ENCODE data around the gene GALNT1. TPM values are rescaled to one million over a fixed set of nuclear protein-coding genes. Genes with fewer than 3 reads are reported as not detected.

GALNT1 gene
- total and polyA plus RNA-seq, 10 of the 15 experiments (the other 5 are each of a cell fraction or from before 2014, with no cell fraction given) = 8.0 to 53.7 (median 29.9) TPM

- H3K4me3 ChIP-seq = no peak overlapping the region
- no peak for FAIRE-seq
- H3K4me1 ChIP-seq (ENCODE audit: control insufficient read depth, insufficient read depth, low read length) = no peaks in the 10 kb centered on the region
- TF ChIP-seq ZNF592 (IDR thresholded peaks at IDR 0.05) (no peak), CREM (IDR thresholded peaks at IDR 0.05; ENCODE audit: low read depth) (no peak)
- H3K4me2 ChIP-seq (ENCODE audit: control insufficient read depth, insufficient read depth) = no peak overlapping the region
- H3K9me3 ChIP-seq (replicated peaks; ENCODE audit: control insufficient read depth, insufficient read depth, low read length) = no peaks in the 10 kb centered on the region; the same call in 1 of the 3 replicates
- no peak overlapping the region for H3K27ac ChIP-seq (ENCODE audit: control insufficient read depth, insufficient read depth)
- ChIA-PET RAD21 (ENCODE audit: unreplicated experiment) (no interaction called here), POLR2A (no interaction called here), SMC1A (ENCODE audit: uncharacterized antibody, unreplicated experiment) (no interaction called here), CTCF (no interaction called here)
- no peak overlapping the region for H2AFZ ChIP-seq (ENCODE audit: control insufficient read depth, low read depth, low read length)
- no peak overlapping the region for H3K9ac ChIP-seq (ENCODE audit: control insufficient read depth, insufficient read depth, low read length)
- DNase-seq (ENCODE audit: low read depth, low spot score) = no peak
- BruUV-seq (replicated peaks) = no TSS peak
- ATAC-seq = no peak
- no peaks in the 10 kb centered on the region for H3K27me3 ChIP-seq (replicated peaks in 1 of 2; ENCODE audit: control insufficient read depth in 2 of 2, insufficient read depth in 2 of 2, low read length in 1 of 2)
- intact Hi-C loops (cut with micrococcal nuclease; ENCODE audit: unreplicated experiment) = no loop called here
- H3K36me3 ChIP-seq (ENCODE audit: control insufficient read depth in 2 of 2, insufficient read depth in 2 of 2, low read length in 1 of 2) = peaks cover 0 to 2% of the 10 kb centered on the region in 2 experiments; a peak in 1 of 4 replicates
- in situ Hi-C loops (cut with MboI) = no loop called here
- H4K20me1 ChIP-seq (ENCODE audit: control insufficient read depth, insufficient read depth) = no peaks in the 10 kb centered on the region
- WGBS (ENCODE audit: insufficient coverage, insufficient replicate concordance, low lambda C conversion rate, missing lambda C conversion rate) = 39% methylated on average over 4 of the region's 4 CpGs
- no peaks in the 10 kb centered on the region for H3K79me2 ChIP-seq (ENCODE audit: control insufficient read depth, insufficient read depth, low read length)
Observed at GRCh38 chr18:35641467-35641866, 59.9 kb downstream of the GALNT1 start.

- whole genome bisulfite sequencing (ENCODE audit: insufficient coverage, insufficient replicate concordance, low lambda C conversion rate, missing lambda C conversion rate) = 100% methylated on average over 3 of the region's 3 CpGs
- Histone ChIP-seq H2AFZ (ENCODE audit: control insufficient read depth, low read depth, low read length) (no peak overlapping the region), H3K9me3 (replicated peaks; ENCODE audit: control insufficient read depth, insufficient read depth, low read length) (no peaks in the 10 kb centered on the region; the same call in 1 of the 3 replicates), H3K4me3 (no peak overlapping the region), H3K27me3 (replicated peaks in 1 of 2; ENCODE audit: control insufficient read depth in 2 of 2, insufficient read depth in 2 of 2, low read length in 1 of 2) (no peaks in the 10 kb centered on the region), H3K4me2 (ENCODE audit: control insufficient read depth, insufficient read depth) (no peak overlapping the region), H3K4me1 (ENCODE audit: control insufficient read depth, insufficient read depth, low read length) (no peaks in the 10 kb centered on the region), H3K27ac (ENCODE audit: control insufficient read depth, insufficient read depth) (no peak overlapping the region), H4K20me1 (ENCODE audit: control insufficient read depth, insufficient read depth) (no peaks in the 10 kb centered on the region), H3K9ac (ENCODE audit: control insufficient read depth, insufficient read depth, low read length) (no peak overlapping the region), H3K36me3 (ENCODE audit: control insufficient read depth in 2 of 2, insufficient read depth in 2 of 2, low read length in 1 of 2) (peaks cover 0 to 2% of the 10 kb centered on the region in 2 experiments; a peak in 1 of 4 replicates), H3K79me2 (ENCODE audit: control insufficient read depth, insufficient read depth, low read length) (no peaks in the 10 kb centered on the region)
- ChIA-PET POLR2A (no interaction called here), SMC1A (ENCODE audit: uncharacterized antibody, unreplicated experiment) (no interaction called here), CTCF (no interaction called here), RAD21 (ENCODE audit: unreplicated experiment) (no interaction called here)
- DNase-seq (ENCODE audit: low read depth, low spot score) (no peak), FAIRE-seq (no peak), ATAC-seq (no peak)
- no peak for TF ChIP-seq NRF1 (conservative IDR thresholded peaks at IDR 0.05; ENCODE audit: low read depth, low read length)
- in situ Hi-C loops (cut with MboI) (no loop called here), intact Hi-C loops (cut with micrococcal nuclease; ENCODE audit: unreplicated experiment) (no loop called here)
- BruUV-seq (replicated peaks) = no TSS peak
Observed at GRCh38 chr18:35641916-35642315, 60.4 kb downstream of the GALNT1 start.
